Superior temporal gyrus (tissue), 1 donor: Measurements from ENCODE around the gene CALR.
A peak's percentile ranks its signal among the peaks of the same experiment; 100 is the strongest.
"Not testable (repeated sequence)": the region's sequence is repeated elsewhere in the genome, so short reads cannot be mapped to it uniquely, and the experiment has no call there.

Experiments
- DNase-seq: peaks from one replicate; pipeline ENCODE4 v3.0.0-alpha.2; 2016; ENCODE audit errors: extremely low spot score

The CALR gene

DNA sequence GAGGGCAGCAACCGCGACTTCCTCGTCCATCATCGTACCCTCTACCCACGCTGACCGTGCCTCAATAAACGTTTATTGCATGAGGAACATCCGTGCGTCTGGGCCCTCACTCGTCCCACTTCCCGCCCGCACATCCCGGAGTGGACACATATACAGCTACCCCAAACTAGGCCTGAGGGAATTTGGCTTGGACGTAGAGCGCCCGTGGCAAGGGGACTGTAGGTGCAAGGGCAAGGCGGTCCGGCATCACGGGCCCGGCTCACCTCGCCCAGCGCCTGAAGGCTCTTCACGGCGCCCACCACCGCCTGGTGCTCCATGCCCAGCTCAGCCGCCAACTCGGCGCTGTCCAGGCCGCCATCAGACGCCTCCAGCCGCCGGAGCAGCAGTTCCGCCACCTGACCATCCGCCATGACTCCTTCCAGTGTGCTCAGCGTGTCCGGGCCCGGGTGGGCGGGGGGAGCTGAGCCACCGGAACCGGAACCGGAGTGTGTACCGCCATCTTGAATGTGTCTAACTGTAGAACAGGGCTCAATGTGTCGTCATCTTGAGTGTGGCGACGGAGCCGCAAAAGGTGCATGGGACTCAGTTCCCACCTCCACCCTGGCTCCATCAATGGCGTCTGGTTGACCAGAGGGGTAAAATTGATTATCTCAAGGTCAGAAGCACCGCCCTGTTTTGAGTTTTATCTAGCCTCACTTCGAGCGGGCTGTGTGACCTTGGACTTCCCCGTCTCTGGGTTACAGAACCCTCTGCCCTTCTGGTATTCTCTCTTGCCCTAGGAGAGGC is 4.9 kb upstream of the CALR start, which contains the start of gene FARSA:
Gene FARSA, minus strand, starts transcription at position 425 of the 786 bp plus-strand sequence. Its CDS starts 15 bp downstream, at position 410.
- DNase-seq = peak; percentile 97

DNA sequence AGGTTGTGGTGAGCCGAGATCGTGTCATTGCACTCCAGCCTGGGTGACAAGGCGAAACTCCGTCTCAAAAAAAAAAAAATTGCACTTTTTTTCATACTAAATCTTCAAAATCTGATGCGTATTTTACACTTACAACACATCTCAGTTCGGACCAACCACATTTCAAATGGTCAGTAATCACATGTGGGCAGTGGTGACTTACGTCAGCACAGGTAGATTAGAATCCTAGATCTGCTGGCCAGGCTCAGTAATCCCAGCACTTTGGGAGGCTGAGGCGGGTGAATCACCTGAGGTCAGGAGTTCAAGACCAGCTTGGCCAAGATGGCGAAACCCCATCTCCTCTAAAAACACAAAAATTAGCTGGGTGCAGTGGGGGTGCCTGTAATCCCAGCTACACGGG is 3.3 kb upstream of the CALR start:
- no peak for DNase-seq

DNA sequence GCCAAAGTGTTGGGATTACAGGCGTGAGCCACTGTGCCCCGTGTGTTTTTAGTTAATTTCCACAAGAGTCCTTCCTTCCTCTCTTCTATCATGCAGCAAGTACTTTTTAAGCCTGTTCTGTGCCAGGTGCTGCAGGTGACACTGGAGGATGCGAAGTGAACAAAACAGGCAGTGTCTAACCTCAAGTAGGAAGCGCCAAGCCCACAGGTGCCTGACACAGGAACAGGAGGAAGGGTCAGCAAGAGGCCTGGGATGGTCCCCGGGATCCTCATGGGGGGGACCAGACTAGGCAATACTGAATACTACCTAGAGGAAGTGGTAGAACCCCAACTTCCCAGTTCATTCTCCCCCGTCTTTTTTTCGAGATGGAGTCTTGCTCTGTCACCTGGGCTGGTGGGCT is 1.8 kb upstream of the CALR start:
- no peak for DNase-seq

DNA sequence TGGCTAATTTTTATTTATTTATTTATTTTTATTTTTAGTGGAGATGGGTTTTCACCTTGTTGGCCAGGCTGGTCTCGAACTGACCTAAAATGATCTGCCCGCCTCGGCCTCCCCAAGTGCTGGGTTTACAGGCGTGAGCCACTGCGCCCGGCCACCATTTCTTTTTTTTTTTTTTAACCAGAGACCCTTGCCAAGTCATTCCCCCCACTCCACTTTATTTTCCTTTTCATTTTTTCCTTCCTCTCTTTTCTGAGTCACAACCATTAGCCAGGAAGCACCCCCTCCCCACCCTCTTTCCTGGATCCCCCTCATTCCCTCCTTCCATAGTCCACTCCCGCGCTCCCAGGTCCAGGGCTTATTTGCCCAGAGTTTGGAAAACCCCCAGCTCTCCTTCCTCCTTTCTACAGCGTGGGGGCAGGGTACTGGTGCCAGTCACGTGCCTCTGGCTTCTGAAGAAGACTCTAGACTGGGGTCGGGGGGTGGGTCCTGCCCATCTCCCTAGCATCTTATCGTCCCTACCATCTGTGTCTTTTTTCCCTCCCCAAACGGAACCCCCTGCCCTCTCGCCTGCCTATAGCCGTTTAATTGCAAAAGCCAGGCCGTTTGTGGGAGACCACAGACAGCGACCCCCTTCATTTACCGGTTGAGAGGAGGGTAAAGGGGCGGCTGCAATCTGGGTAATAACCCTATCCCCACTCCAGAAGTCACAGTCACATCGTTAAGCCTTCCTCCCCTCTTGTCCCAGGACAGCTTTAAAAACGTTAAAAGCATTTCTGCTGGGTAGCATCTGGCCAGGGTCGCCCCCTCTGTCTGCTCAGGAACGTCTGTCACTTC is 1.1 kb upstream of the CALR start:
- DNase-seq = no peak

DNA sequence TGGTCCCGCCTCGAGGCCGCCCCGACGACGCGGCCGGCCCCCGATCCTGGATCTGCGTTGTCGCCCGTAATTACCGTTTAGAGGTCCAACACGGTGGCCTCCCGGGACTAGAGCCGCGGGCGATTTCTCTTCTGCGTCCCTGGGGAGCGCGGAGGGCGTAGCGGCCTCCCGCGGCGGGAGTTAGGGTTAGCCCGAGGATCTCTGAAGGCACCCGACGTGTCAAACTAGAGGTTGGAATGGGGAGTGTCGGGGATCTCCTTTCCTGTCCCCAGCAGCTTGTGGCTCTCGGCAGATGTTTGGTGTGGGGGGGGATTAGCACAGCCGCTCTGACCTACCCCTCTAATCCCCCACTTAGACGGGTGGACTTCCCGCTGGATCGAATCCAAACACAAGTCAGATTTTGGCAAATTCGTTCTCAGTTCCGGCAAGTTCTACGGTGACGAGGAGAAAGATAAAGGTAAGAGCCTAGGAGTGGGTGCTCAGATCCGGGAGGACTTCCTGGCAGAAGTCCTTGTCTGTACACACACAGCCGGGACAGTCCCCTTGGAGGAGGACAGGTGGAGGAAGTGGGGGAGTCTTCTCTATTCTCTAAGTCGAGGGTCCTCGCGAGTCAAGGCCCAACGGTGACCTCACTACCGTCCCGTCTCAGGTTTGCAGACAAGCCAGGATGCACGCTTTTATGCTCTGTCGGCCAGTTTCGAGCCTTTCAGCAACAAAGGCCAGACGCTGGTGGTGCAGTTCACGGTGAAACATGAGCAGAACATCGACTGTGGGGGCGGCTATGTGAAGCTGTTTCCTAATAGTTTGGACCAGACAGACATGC is 581 bp downstream of the CALR start:
- DNase-seq = no peak

- no peak for DNase-seq
These were observed 1.6 kb downstream of the CALR start for GRCh38 chr19:12939975-12940423.

DNA sequence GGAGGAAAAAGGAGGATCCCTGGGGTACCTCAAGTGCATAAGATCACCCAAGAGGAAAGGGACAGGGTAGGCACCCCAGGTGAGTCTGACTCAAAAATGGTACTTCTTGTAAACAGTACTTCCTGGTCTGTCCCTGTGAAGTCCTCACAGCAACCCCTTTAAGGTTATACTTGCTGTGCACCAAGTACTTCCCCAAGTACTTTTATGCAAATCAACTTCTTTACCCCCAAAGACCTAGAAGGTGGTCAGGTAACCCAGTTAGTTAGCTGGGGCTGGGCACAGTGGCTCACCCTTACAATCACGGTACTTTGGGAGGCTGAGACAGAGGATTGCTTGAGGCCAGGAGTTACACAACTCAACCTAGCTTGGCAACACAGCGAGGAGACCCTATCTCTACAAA is 2.5 kb downstream of the CALR start:
- no peak for DNase-seq

- no peak for DNase-seq
These were observed 5.1 kb downstream of the CALR start for GRCh38 chr19:12943437-12944044.

GRCh38 chr19:12944104-12944674 is 5.8 kb downstream of the CALR start:
- DNase-seq = no peak

- peak; percentile 93 for DNase-seq
These were observed 7.2 kb downstream of the CALR start, which contains the start of gene RAD23A for GRCh38 chr19:12945479-12946091. Gene RAD23A (plus strand): TSS chr19:12945862. CDS start chr19:12945949, 87 bp downstream.

GRCh38 chr19:12946092-12946721 is 7.8 kb downstream of the CALR start:
- DNase-seq = no peak

DNA sequence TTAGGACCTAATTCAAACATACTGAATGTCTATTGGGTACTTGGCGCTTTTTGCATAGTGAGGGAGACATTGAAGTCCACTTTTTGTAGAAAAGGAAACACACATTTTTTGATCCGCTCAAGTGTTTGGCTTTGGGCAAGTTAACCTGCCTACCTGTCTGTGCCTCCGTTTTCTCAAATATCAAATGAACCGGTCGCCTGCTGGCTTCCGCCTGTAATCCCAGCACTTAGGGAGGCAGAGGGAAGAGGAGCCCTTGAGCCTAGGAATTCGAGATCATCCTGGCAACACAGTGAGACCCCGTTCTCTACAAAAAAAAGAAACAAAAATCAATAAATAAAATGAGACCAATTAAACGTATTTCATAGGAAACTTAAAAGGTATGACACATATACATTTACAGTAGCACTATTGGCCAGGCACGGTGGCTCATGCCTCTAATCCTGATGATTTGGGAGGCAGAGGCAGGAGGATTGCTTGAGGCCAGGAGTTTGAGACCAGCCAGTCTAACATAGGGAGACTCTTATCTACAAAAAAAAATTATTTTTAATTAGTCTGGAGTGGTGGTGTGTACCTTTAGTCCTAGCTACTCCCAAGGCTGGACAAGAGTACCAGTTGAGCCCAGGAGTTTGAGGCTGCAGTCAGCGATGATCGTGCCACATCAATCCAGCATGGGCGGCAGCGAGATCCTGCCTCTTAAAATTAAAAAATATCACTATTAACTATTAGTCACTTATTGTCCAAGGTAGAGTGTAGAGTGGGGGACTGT is 8.5 kb downstream of the CALR start:
- DNase-seq = no peak

GRCh38 chr19:12947702-12948611 is 9.5 kb downstream of the CALR start:
- DNase-seq = no peak

DNA sequence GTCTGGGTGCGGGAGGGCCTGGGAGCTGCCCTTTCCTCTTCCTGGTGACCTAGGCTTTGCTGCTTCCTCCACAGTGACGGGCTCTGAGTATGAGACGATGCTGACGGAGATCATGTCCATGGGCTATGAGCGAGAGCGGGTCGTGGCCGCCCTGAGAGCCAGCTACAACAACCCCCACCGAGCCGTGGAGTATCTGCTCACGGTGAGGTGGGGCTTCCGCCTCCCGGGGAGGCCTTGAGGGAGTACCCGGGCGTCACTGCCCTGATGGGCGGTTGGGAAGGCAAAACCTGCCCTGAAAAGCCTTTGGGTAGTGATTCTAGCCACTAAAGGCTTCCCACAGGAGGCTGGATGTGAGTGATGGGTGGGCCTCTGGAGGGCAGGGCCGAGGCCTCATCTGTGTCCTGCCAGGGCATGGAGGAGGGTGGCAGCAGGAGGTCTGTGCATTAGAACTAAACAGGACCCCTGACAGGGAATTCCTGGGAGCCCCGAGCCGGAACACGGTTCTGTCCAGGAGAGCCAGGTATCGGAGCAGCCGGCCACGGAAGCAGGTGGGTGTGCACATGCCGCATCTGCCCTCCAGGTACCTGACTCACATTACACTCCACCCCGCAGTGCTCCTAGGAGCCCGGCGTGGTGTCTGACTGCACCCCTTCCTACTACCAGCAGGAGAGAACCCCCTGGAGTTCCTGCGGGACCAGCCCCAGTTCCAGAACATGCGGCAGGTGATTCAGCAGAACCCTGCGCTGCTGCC is 10.4 kb downstream of the CALR start:
- DNase-seq = no peak

DNA sequence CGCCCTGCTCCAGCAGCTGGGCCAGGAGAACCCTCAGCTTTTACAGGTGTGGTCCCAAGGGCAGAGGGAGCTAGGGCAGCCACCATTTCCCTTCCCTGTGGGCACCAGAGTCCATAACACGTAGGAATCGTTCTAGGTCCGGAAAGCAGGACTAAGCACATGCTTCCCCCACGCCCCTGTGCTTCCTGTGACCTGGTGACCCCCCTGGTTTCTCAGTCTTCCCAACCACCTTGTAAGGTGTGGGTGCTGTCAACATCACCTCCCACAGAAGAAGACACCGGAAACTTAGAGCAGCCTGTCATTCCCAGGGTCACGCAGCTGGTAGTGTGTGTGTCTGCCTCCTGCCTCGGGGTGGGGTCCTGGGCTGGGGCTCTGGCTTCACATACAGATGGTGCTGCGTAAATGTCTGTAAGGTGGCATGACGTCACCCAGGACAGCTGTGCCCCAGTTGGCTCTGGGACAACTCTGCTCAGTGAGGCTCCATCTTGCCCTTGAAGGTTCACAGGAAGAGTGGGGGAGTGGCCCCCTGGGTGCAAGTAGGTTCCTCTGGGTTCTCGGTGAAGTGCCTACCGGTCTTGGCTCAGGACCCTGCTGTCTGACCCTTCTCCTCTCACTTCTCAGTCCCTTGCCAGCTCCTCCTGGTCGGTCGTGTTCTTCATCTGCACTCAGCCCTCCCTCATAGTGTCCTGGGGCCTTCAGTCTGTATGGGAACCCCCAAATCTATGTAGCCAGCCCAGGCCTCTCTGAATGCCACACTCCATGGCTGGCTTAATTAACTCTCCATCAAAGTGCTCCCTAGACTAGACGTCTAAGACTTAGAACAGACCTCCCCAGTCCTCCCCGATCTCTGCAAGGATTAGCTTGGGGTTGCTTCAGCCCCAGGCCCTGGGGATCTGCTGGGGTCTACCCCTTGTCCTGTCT is 11.2 kb downstream of the CALR start:
- no peak for DNase-seq

DNA sequence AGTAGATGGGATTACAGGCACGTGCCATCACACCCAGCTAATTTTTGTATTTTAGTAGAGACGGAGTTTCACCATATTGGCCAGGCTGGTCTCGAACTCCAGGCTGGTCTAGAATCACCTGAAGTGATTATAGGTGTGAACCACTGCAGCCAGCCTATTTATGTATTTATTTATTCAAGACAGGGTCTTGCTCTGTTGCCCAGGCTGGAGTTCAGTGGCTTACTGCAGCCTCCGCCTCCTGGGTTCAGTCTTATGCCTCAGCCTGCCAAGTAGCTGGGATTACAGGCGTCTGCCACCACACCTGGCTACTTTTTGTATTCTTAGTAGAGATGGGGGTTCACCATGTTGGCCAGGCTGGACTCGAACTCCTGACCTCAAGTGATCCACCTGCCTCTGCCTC is 13.6 kb downstream of the CALR start:
- DNase-seq = not testable (repeated sequence)
